ENCODE data around the gene SORCS2.

The SORCS2 gene

GRCh38 chr4:7531640-7531994 lies 339.3 kb downstream of the SORCS2 start:
- TF ChIP-seq CTCF (IDR thresholded peaks at IDR 0.05; ENCODE audit: low read depth, low read length), result no peak
- no peak for DNase-seq (ENCODE audit: extremely low read depth, low read depth)

GRCh38 chr4:7532043-7532442 lies 339.7 kb downstream of the SORCS2 start:
- TF ChIP-seq CTCF (IDR thresholded peaks at IDR 0.05; ENCODE audit: low read depth, low read length), result no peak
- no peak for DNase-seq (ENCODE audit: extremely low read depth, low read depth)

GRCh38 chr4:7533267-7533666 lies 340.9 kb downstream of the SORCS2 start:
- TF ChIP-seq CTCF (IDR thresholded peaks at IDR 0.05; ENCODE audit: low read depth, low read length), result no peak
- DNase-seq (ENCODE audit: extremely low read depth, low read depth), result no peak

- TF ChIP-seq CTCF (IDR thresholded peaks at IDR 0.05; ENCODE audit: low read depth, low read length), result no peak
- no peak for DNase-seq (ENCODE audit: extremely low read depth, low read depth)
These were observed 342.8 kb downstream of the SORCS2 start for GRCh38 chr4:7535094-7535493.

GRCh38 chr4:7535619-7536018 lies 343.3 kb downstream of the SORCS2 start:
- DNase-seq (ENCODE audit: extremely low read depth, low read depth), result no peak
- TF ChIP-seq CTCF (IDR thresholded peaks at IDR 0.05; ENCODE audit: low read depth, low read length), result no peak

- TF ChIP-seq CTCF (IDR thresholded peaks at IDR 0.05; ENCODE audit: low read depth, low read length), result no peak
- no peak for DNase-seq (ENCODE audit: extremely low read depth, low read depth)
These were observed 344.5 kb downstream of the SORCS2 start for GRCh38 chr4:7536876-7537275.

GRCh38 chr4:7537853-7538400 lies 345.6 kb downstream of the SORCS2 start:
- DNase-seq (ENCODE audit: extremely low read depth, low read depth), result no peak
- no peak for TF ChIP-seq CTCF (IDR thresholded peaks at IDR 0.05; ENCODE audit: low read depth, low read length)

Data from AG09319 (cell line).